Sigmoid colon (tissue), 7 donors: Measurements from ENCODE around the gene GRM7. TPM values are rescaled to one million over a fixed set of nuclear protein-coding genes. Genes with fewer than 3 reads are reported as not detected.

Experiments
- DNase-seq: peaks from one replicate; pipeline ENCODE4 v3.0.0-alpha.2; 2019
- H3K27ac ChIP-seq, 4 donors: fragments of 200-600 bp; sonication (generic); one replicate each; pipeline ENCODE4 v1.5.1; 2016 to 2019; ENCODE audit warnings: mild to moderate bottlenecking in 1 of 4
- H3K27me3 ChIP-seq, 3 donors: fragments of 200-600 bp; sonication (generic); one replicate each; pipeline ENCODE4 v1.5.1; 2019; ENCODE audit warnings: mild to moderate bottlenecking in 1 of 3
- H3K36me3 ChIP-seq, 4 donors: fragments of 200-600 bp; sonication (generic); one replicate each; pipeline ENCODE4 v1.5.1; 2016 to 2019
- H3K4me1 ChIP-seq, 4 donors: fragments of 200-600 bp; sonication (generic); one replicate each; pipeline ENCODE4 v1.5.1; 2017 to 2019
- H3K4me3 ChIP-seq, 4 donors: fragments of 200-600 bp; sonication (generic); one replicate each; pipeline ENCODE4 v1.5.1; 2017 to 2019; ENCODE audit warnings: mild to moderate bottlenecking in 2 of 4, moderate library complexity in 1 of 4
- H3K9me3 ChIP-seq, 4 donors: fragments of 200-600 bp in 3 of 4; sonication (generic) in 3 of 4; one replicate each; pipeline versions ENCODE4 v1.5.1 to v1.6.1; 2013 to 2019
- EP300 ChIP-seq, 4 donors: sonication (generic); formaldehyde crosslinking; IDR thresholded peaks; one replicate each; pipeline ENCODE4 v1.6.1; 2017; ENCODE audit warnings: antibody characterized with exemption in 4 of 4
- POLR2A ChIP-seq, 2 donors: fragments of 450-650 bp; IDR thresholded peaks; one replicate each; pipeline ENCODE4 v1.6.1; 2016; ENCODE audit warnings: antibody characterized with exemption in 2 of 2, mild to moderate bottlenecking in 2 of 2, moderate library complexity in 2 of 2
- POLR2AphosphoS5 ChIP-seq, 4 donors: sonication (generic); formaldehyde crosslinking; IDR thresholded peaks; one replicate each; pipeline ENCODE4 v1.6.1; 2017; ENCODE audit warnings: antibody characterized with exemption in 4 of 4
- WGBS, 2 donors: extraction: QIAGEN DNeasy Blood & Tissue Kit; methylation state at CpG; one replicate each; pipeline ENCODE4 v1.1.7; 2013; 5-methylcytosine and 5-hydroxymethylcytosine counted together
- intact Hi-C: fragments of 100-400 bp; cut with DNase I; formaldehyde crosslinking; loops from one replicate; pipeline ENCODE4 v1.15.1; 2023
- polyA plus RNA-seq, 3 donors: library from polyadenylated mRNA; stranded (reverse); fragments of 200-250 nt; gene quantifications; one replicate each; pipeline ENCODE4 v1.2.3, GENCODE V29; 2013
- total RNA-seq, 4 donors: library from RNA; depleted of rRNA; stranded (reverse); fragments of >200 nt; gene quantifications; one replicate each; pipeline ENCODE4 v1.1.0, GENCODE V29; 2016
- TF ChIP-seq, protein P1 (sequence below), 4 experiments: fragments of 450-650 bp in 3 of 4; fragments of 200-600 bp in 1 of 4; IDR thresholded peaks; one replicate each; pipeline ENCODE4 v1.5.1; 2016 to 2019; ENCODE audit warnings: antibody characterized with exemption in 4 of 4, mild to moderate bottlenecking in 3 of 4, moderate library complexity in 2 of 4
- donor health status: healthy with polysubstance abuse.
- donor health status: Bipolar disorder and iron deficiency.
- donor health status: healthy.

The GRM7 gene
- total and polyA plus RNA-seq, 7 donors, result 0.09 to 0.71 (median 0.22) TPM; not detected in 3

DNA sequence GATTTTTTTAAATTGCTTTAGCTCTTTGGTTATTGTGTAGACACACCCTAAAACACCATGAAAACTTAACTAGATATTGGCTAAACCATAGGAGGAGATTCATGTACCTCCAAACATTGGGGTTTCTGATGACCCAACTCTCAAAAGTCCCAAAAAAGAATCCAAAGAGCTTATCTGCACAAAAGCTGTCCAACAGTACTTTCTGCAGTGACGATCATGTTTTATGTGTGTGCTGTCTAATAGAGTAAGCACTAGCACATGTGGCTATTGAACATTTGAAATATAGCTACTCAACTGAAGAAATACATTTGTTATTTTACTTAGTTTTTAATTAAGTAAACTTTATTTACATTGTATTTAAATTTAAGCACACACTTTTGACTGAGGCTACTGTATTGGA is 822.5 kb downstream of the GRM7 start:
- Histone ChIP-seq H3K9me3 (peaks cover 0 to 2% (median 0%) of the 10 kb centered on the region in 4 donors), H3K36me3 (no peaks in the 10 kb centered on the region), H3K4me1 (peaks cover 0 to 3% (median 0%) of the 10 kb centered on the region in 4 donors), H3K4me3 (no peak overlapping the region), H3K27ac (no peak overlapping the region), H3K27me3 (no peaks in the 10 kb centered on the region)
- TF ChIP-seq EP300 (IDR thresholded peaks at IDR 0.05) (no peak), POLR2AphosphoS5 (IDR thresholded peaks at IDR 0.05) (no peak), POLR2A (IDR thresholded peaks at IDR 0.05) (no peak)
- TF ChIP-seq, protein P1, sequence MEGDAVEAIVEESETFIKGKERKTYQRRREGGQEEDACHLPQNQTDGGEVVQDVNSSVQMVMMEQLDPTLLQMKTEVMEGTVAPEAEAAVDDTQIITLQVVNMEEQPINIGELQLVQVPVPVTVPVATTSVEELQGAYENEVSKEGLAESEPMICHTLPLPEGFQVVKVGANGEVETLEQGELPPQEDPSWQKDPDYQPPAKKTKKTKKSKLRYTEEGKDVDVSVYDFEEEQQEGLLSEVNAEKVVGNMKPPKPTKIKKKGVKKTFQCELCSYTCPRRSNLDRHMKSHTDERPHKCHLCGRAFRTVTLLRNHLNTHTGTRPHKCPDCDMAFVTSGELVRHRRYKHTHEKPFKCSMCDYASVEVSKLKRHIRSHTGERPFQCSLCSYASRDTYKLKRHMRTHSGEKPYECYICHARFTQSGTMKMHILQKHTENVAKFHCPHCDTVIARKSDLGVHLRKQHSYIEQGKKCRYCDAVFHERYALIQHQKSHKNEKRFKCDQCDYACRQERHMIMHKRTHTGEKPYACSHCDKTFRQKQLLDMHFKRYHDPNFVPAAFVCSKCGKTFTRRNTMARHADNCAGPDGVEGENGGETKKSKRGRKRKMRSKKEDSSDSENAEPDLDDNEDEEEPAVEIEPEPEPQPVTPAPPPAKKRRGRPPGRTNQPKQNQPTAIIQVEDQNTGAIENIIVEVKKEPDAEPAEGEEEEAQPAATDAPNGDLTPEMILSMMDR (IDR thresholded peaks at IDR 0.05), result no peak
- DNase-seq, result no peak
- 74% methylated on average over 1 of the region's 1 CpG for WGBS, 2 donors
- intact Hi-C loops, result no loop called here

- Histone ChIP-seq H3K4me1 (peaks cover 0 to 3% (median 0%) of the 10 kb centered on the region in 4 donors), H3K36me3 (no peaks in the 10 kb centered on the region), H3K4me3 (no peak overlapping the region), H3K9me3 (peaks cover 0 to 2% (median 0%) of the 10 kb centered on the region in 4 donors), H3K27me3 (no peaks in the 10 kb centered on the region), H3K27ac (no peak overlapping the region)
- TF ChIP-seq POLR2AphosphoS5 (IDR thresholded peaks at IDR 0.05) (no peak), EP300 (IDR thresholded peaks at IDR 0.05) (no peak), POLR2A (IDR thresholded peaks at IDR 0.05) (no peak)
- TF ChIP-seq, protein P1 (IDR thresholded peaks at IDR 0.05), result no peak
- intact Hi-C loops, result no loop called here
- no peak for DNase-seq
- 7 to 42% methylated on average over 1 of the region's 1 CpG for WGBS, 2 donors
These were observed 823.3 kb downstream of the GRM7 start for GRCh38 chr3:7684182-7684715.

DNA sequence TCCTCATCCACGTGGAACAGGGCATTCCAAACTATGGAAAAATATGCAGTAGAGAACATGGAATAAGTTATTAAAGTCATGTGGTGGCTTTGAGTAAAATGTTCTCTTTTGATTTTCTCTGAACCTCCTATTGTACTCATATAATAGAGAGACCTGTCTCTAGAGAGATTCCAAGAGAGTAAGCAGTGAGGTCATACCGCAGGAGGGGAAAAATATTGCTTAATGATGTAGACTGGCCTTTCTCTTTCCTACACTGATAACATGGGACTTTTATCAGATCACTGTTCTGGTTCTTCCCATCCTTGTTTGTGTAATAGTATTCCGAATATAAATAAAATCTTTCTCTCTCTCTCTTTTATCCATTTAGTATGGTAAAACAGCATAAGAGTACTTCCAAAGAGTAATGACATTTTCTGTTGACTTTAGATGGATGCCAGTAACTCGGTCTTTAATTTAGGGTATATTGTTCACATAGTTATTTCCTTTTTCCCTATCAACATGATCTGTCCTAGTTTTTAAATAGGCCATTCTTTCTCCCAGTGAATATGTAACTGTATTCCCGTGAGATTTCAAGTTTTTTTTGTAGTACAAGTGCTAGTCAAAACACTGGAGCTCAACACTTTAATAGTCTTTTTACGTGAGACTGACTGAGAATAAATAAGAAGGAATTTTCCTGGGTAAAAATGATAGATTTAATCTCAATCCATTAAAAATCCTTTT is 826.7 kb downstream of the GRM7 start:
- H3K27me3 ChIP-seq, result no peaks in the 10 kb centered on the region
- 77 to 79% methylated on average over 6 of the region's 6 CpGs for WGBS, 2 donors
- no peaks in the 10 kb centered on the region for H3K36me3 ChIP-seq
- TF ChIP-seq POLR2AphosphoS5 (IDR thresholded peaks at IDR 0.05) (no peak), POLR2A (IDR thresholded peaks at IDR 0.05) (no peak), EP300 (IDR thresholded peaks at IDR 0.05) (no peak)
- TF ChIP-seq, protein P1 (IDR thresholded peaks at IDR 0.05), result no peak
- H3K9me3 ChIP-seq, result peaks cover 0 to 2% (median 0%) of the 10 kb centered on the region in 4 donors
- no peak overlapping the region for H3K4me3 ChIP-seq
- DNase-seq, result no peak
- intact Hi-C loops, result no loop called here
- H3K27ac ChIP-seq, result no peak overlapping the region
- peaks cover 0 to 3% (median 0%) of the 10 kb centered on the region in 4 donors for H3K4me1 ChIP-seq

- no peak for DNase-seq
- no peaks in the 10 kb centered on the region for H3K36me3 ChIP-seq
- H3K27ac ChIP-seq, result no peak overlapping the region
- intact Hi-C loops, result no loop called here
- H3K27me3 ChIP-seq, result no peaks in the 10 kb centered on the region
- 57 to 75% methylated on average over 3 of the region's 3 CpGs for WGBS, 2 donors
- H3K4me3 ChIP-seq, result no peak overlapping the region
- peaks cover 0 to 2% (median 0%) of the 10 kb centered on the region in 4 donors for H3K9me3 ChIP-seq
- TF ChIP-seq, protein P1 (IDR thresholded peaks at IDR 0.05), result no peak
- TF ChIP-seq POLR2A (IDR thresholded peaks at IDR 0.05) (no peak), POLR2AphosphoS5 (IDR thresholded peaks at IDR 0.05) (no peak), EP300 (IDR thresholded peaks at IDR 0.05) (no peak)
- H3K4me1 ChIP-seq, result no peaks in the 10 kb centered on the region
These were observed 832.0 kb downstream of the GRM7 start for GRCh38 chr3:7692866-7693265.
